HCT116 (cell line): ENCODE measurements around the gene FAM163B. TPM values are rescaled to one million over a fixed set of nuclear protein-coding genes. Genes with fewer than 3 reads are reported as not detected.

Experiments
- ATAC-seq: fragments of 200-7000 bp; cut with Tn5 transposase; 2 replicates; pipeline ENCODE4 v1.9.1; 2020; ENCODE audit warnings: mild to moderate bottlenecking, moderate library complexity
- BruUV-seq: library from RNA; stranded (reverse); fragments of 400-500 nt; replicated peaks from 2 replicates; lab custom pipeline; 2021; lab: Mats Ljungman, UMichigan
- CTCF ChIA-PET: fragments of 300-600 bp; sonication (Branson Sonifier 250); formaldehyde crosslinking; loops from one replicate; lab custom pipeline; 2021; ENCODE audit warnings: antibody characterized with exemption; lab: Charles Lee
- POLR2A ChIA-PET: fragments of 300-600, 350-600 bp; sonication (Branson Sonifier 250); formaldehyde crosslinking; loops from one replicate; lab custom pipeline; 2021; ENCODE audit warnings: antibody characterized with exemption; lab: Charles Lee
- RAD21 ChIA-PET, 2 experiments: fragments of 300-600 bp; sonication (Branson Sonifier 250); formaldehyde crosslinking; loops; one replicate each; lab custom pipeline; 2023; ENCODE audit warnings: low total read pairs in 2 of 2; ENCODE audit not compliant: uncharacterized antibody in 2 of 2, unreplicated experiment in 2 of 2, low non-redundant PET in 1 of 2; lab: Charles Lee
- DNase-seq: peaks from one replicate; pipeline ENCODE4 v3.0.0-alpha.2; 2010; ENCODE audit warnings: low read depth, low spot score
- H2AFZ ChIP-seq: fragments of 200-600 bp; shearing (Covaris generic), sonication (generic); 2 replicates; pipeline ENCODE4 v1.6.1; 2017; ENCODE audit warnings: low read depth, mixed run types, mixed read lengths, antibody characterized with exemption, low read length; ENCODE audit not compliant: poor library complexity, severe bottlenecking
- H3K27ac ChIP-seq: 2 replicates; pipeline ENCODE4 v1.5.1; 2012; ENCODE audit warnings: low read depth, low read length
- H3K27me3 ChIP-seq: fragments of 200-600 bp; sonication (generic); 2 replicates; pipeline ENCODE4 v1.6.1; 2016; ENCODE audit warnings: mixed run types, low read length, mixed read lengths; ENCODE audit not compliant: insufficient read depth
- H3K36me3 ChIP-seq, 2 experiments: fragments of 200-500 bp in 1 of 2; fragments of 200-600 bp in 1 of 2; sonication (Bioruptor generic) in 1 of 2; sonication (generic) in 1 of 2; 2 replicates each; pipeline versions ENCODE4 v1.5.1 to v1.6.1; 2014 to 2016; ENCODE audit warnings: low read length in 2 of 2, inconsistent platforms in 1 of 2, mixed read lengths in 1 of 2, mixed run types in 1 of 2; ENCODE audit not compliant: insufficient read depth in 2 of 2, control insufficient read depth in 1 of 2
- H3K4me1 ChIP-seq, 2 experiments: fragments of 200-600 bp in 1 of 2; sonication (generic) in 1 of 2; 2 replicates each; pipeline versions ENCODE4 v1.5.1 to v1.6.1; 2012 to 2017; ENCODE audit warnings: low read length in 2 of 2, inconsistent platforms in 1 of 2, mild to moderate bottlenecking in 1 of 2, mixed read lengths in 1 of 2, mixed run types in 1 of 2, moderate library complexity in 1 of 2; ENCODE audit not compliant: insufficient read depth in 2 of 2, control insufficient read depth in 1 of 2
- H3K4me2 ChIP-seq: fragments of 200-600 bp; sonication (generic); 2 replicates; pipeline ENCODE4 v1.6.1; 2017; ENCODE audit warnings: mixed run types, low read length, mixed read lengths
- H3K4me3 ChIP-seq, 2 experiments: fragments of 200-600 bp in 1 of 2; sonication (generic) in 1 of 2; replicated peaks in 1 of 2; 2 replicates each; pipeline ENCODE4 v1.5.1; 2011 to 2016; ENCODE audit warnings: low read length in 2 of 2, control low read depth in 1 of 2, low read depth in 1 of 2, mild to moderate bottlenecking in 1 of 2, mixed read lengths in 1 of 2, mixed run types in 1 of 2
- H3K79me2 ChIP-seq: fragments of 200-600 bp; sonication (generic); 2 replicates; pipeline ENCODE4 v1.6.1; 2017; ENCODE audit warnings: mild to moderate bottlenecking, mixed run types, low read length, moderate library complexity, mixed read lengths; ENCODE audit not compliant: insufficient read depth
- H3K9ac ChIP-seq: fragments of 200-600 bp; sonication (generic); 2 replicates; pipeline ENCODE4 v1.6.1; 2016; ENCODE audit warnings: low read length, mixed read lengths
- H3K9me2 ChIP-seq: fragments of 200-600 bp; sonication (generic), shearing (Covaris generic); 2 replicates; pipeline ENCODE4 v1.6.1; 2017; ENCODE audit warnings: mixed run types, mild to moderate bottlenecking, moderate library complexity; ENCODE audit not compliant: insufficient read depth
- H3K9me3 ChIP-seq, 2 experiments: fragments of 200-500 bp in 1 of 2; fragments of 200-600 bp in 1 of 2; sonication (Bioruptor generic) in 1 of 2; sonication (generic) in 1 of 2; 2 replicates each; pipeline ENCODE4 v1.6.1; 2014 to 2017; ENCODE audit warnings: low read length in 2 of 2, mixed read lengths in 2 of 2, inconsistent platforms in 1 of 2, low read depth in 1 of 2, mild to moderate bottlenecking in 1 of 2, mixed run types in 1 of 2, moderate library complexity in 1 of 2; ENCODE audit not compliant: control insufficient read depth in 1 of 2, insufficient read depth in 1 of 2
- H4K20me1 ChIP-seq: fragments of 200-600 bp; sonication (generic), shearing (Covaris generic); 2 replicates; pipeline ENCODE4 v1.6.1; 2017; ENCODE audit warnings: mixed run types, mild to moderate bottlenecking, moderate library complexity; ENCODE audit not compliant: insufficient read depth
- ATF3 ChIP-seq: IDR thresholded peaks from 2 replicates; pipeline ENCODE4 v1.6.1; 2012
- CBX3 ChIP-seq: IDR thresholded peaks from 2 replicates; pipeline ENCODE4 v1.6.1; 2012; ENCODE audit warnings: low read depth
- CEBPB ChIP-seq: IDR thresholded peaks from 2 replicates; pipeline ENCODE4 v1.6.1; 2012; ENCODE audit warnings: low read depth
- CTCF ChIP-seq, 3 experiments: fragments of 200-600 bp in 1 of 3; sonication (generic) in 1 of 3; IDR thresholded peaks in 2 of 3; conservative IDR thresholded peaks in 1 of 3; 2 replicates each; pipeline ENCODE4 v1.5.1; 2012 to 2017; ENCODE audit warnings: low read depth in 2 of 3, low read length in 2 of 3, antibody characterized with exemption in 1 of 3, borderline replicate concordance in 1 of 3, control low read depth in 1 of 3, mild to moderate bottlenecking in 1 of 3, mixed read lengths in 1 of 3, mixed run types in 1 of 3, moderate library complexity in 1 of 3; ENCODE audit not compliant: insufficient read depth in 1 of 3
- EGR1 ChIP-seq: IDR thresholded peaks from 2 replicates; pipeline ENCODE4 v1.6.1; 2012; ENCODE audit warnings: low read depth
- ELF1 ChIP-seq: IDR thresholded peaks from 2 replicates; pipeline ENCODE4 v1.6.1; 2012; ENCODE audit warnings: low read depth, borderline replicate concordance
- EZH2phosphoT487 ChIP-seq: fragments of 200-600 bp; IDR thresholded peaks from 2 replicates; pipeline ENCODE4 v1.6.1; 2018; ENCODE audit warnings: antibody characterized with exemption, borderline replicate concordance
- FOSL1 ChIP-seq: IDR thresholded peaks from 2 replicates; pipeline ENCODE4 v1.6.1; 2012; ENCODE audit warnings: low read depth
- JUND ChIP-seq: IDR thresholded peaks from 2 replicates; pipeline ENCODE4 v1.6.1; 2012
- POLR2A ChIP-seq: IDR thresholded peaks from 2 replicates; pipeline ENCODE4 v1.7.0; 2011; ENCODE audit warnings: borderline replicate concordance; ENCODE audit not compliant: insufficient read depth, insufficient read length; ENCODE audit errors: extremely low read depth
- RAD21 ChIP-seq: IDR thresholded peaks from 2 replicates; pipeline ENCODE4 v1.6.1; 2012; ENCODE audit warnings: low read depth, mild to moderate bottlenecking
- REST ChIP-seq: IDR thresholded peaks from 2 replicates; pipeline ENCODE4 v1.6.1; 2012; ENCODE audit warnings: low read depth
- SIN3A ChIP-seq: IDR thresholded peaks from 2 replicates; pipeline ENCODE4 v1.6.1; 2012; ENCODE audit warnings: low read depth
- SP1 ChIP-seq: IDR thresholded peaks from 2 replicates; pipeline ENCODE4 v1.6.1; 2012; ENCODE audit warnings: low read depth
- TCF7L2 ChIP-seq: IDR thresholded peaks from 2 replicates; pipeline ENCODE4 v1.7.0; 2011; ENCODE audit warnings: borderline replicate concordance, inconsistent platforms; ENCODE audit not compliant: insufficient read depth, insufficient read length; ENCODE audit errors: extremely low read depth
- YY1 ChIP-seq: IDR thresholded peaks from 2 replicates; pipeline ENCODE4 v1.6.1; 2011; ENCODE audit warnings: low read length, low read depth, moderate library complexity, mild to moderate bottlenecking; ENCODE audit not compliant: insufficient replicate concordance; ENCODE audit errors: extremely low read depth
- ZBTB33 ChIP-seq: IDR thresholded peaks from 2 replicates; pipeline ENCODE4 v1.6.1; 2011; ENCODE audit warnings: mild to moderate bottlenecking, low read length, moderate library complexity; ENCODE audit not compliant: insufficient replicate concordance; ENCODE audit errors: extremely low read depth
- ZNF274 ChIP-seq: fragments of 200-500 bp; sonication (Bioruptor generic); IDR thresholded peaks from 2 replicates; pipeline ENCODE4 v1.6.1; 2014; ENCODE audit warnings: mild to moderate bottlenecking, low read depth, low read length, inconsistent platforms
- intact Hi-C: fragments of 100-400 bp; cut with micrococcal nuclease; formaldehyde crosslinking; loops from 2 replicates; pipeline ENCODE4 v1.10.0; 2022
- total RNA-seq: library from RNA; stranded (reverse); gene quantifications from one replicate; pipeline ENCODE4 v1.2.1, GENCODE V29; 2021; ENCODE audit not compliant: unreplicated experiment

The FAM163B gene
- total RNA-seq, 1 experiment from 2014 or later = not detected

- Histone ChIP-seq H3K4me2 (no peak overlapping the region), H3K9me3 (no peaks in the 10 kb centered on the region), H3K9me2 (no peaks in the 10 kb centered on the region), H3K4me3 (no peak overlapping the region), H3K27ac (no peak overlapping the region), H3K9ac (no peak overlapping the region), H3K36me3 (no peaks in the 10 kb centered on the region), H3K79me2 (no peaks in the 10 kb centered on the region), H3K4me1 (peaks cover 8 to 12% of the 10 kb centered on the region in 2 experiments; a peak in 3 of 4 replicates), H2AFZ (no peak overlapping the region), H4K20me1 (no peaks in the 10 kb centered on the region), H3K27me3 (no peaks in the 10 kb centered on the region)
- DNase-seq = no peak
- POLR2A ChIA-PET = no interaction called here
- no peak for TF ChIP-seq CTCF (IDR thresholded peaks at IDR 0.05 in 2 of 3, conservative IDR thresholded peaks at IDR 0.05 in 1 of 3; ENCODE audit: borderline replicate concordance in 1 of 3, insufficient read depth in 1 of 3, low read depth in 2 of 3, low read length in 2 of 3)
- TF ChIP-seq ZNF274 = no peak
- TF ChIP-seq ATF3 = no peak
- no peak for TF ChIP-seq FOSL1
- no peak for TF ChIP-seq CBX3
- no peak for TF ChIP-seq TCF7L2
- no peak for TF ChIP-seq YY1
- no peak for TF ChIP-seq SP1
- TF ChIP-seq ZBTB33 = no peak
- TF ChIP-seq EGR1 = no peak
- no peak for TF ChIP-seq POLR2A
- no peak for TF ChIP-seq EZH2phosphoT487
- no peak for TF ChIP-seq JUND
- TF ChIP-seq RAD21 = no peak
- TF ChIP-seq REST = no peak
- TF ChIP-seq CEBPB = no peak
- no peak for TF ChIP-seq ELF1
- TF ChIP-seq SIN3A = no peak
- no peak for ATAC-seq
- intact Hi-C loops = no loop called here
- RAD21 ChIA-PET = no interaction called here
- CTCF ChIA-PET = interaction anchor here (0.9 kb wide), 1 partner anchor 213 kb away, joined by 3 read pairs; no protein-coding TSS in a partner anchor
- BruUV-seq = no TSS peak
Observed at GRCh38 chr9:133529874-133530273, 79.3 kb downstream of the FAM163B start.
